CD4-positive, CD25-positive, alpha-beta regulatory T cell (primary cell): ENCODE data around the gene BPHL. TPM values are rescaled to one million over a fixed set of nuclear protein-coding genes. Genes with fewer than 3 reads are reported as not detected.
"Not testable (repeated sequence)": the region's sequence is repeated elsewhere in the genome, so short reads cannot be mapped to it uniquely, and the experiment has no call there.

Experiments
- ATAC-seq, 2 donors: fragments of 150-1000 bp; cut with Tn5 transposase; one replicate each; pipeline ENCODE4 v1.10.0; 2021; ENCODE audit warnings: low read depth in 2 of 2, moderate number of reproducible peaks in 2 of 2, moderate library complexity in 1 of 2
- DNase-seq, 3 donors: peaks; one replicate each; pipeline versions ENCODE4 v3.0.0 to v3.0.0-alpha.2; 2012 to 2022; ENCODE audit warnings: mixed read lengths in 1 of 3
- H3K27ac ChIP-seq: one replicate; pipeline ENCODE4 v1.7.0; 2013; ENCODE audit warnings: mild to moderate bottlenecking, low read length; ENCODE audit not compliant: insufficient read depth, poor library complexity, severe bottlenecking
- H3K27me3 ChIP-seq: one replicate; pipeline ENCODE4 v1.7.0; 2013; ENCODE audit warnings: low read length; ENCODE audit not compliant: control insufficient read depth, insufficient read depth
- H3K36me3 ChIP-seq: one replicate; pipeline ENCODE4 v1.7.0; 2013; ENCODE audit warnings: mild to moderate bottlenecking, low read length, moderate library complexity; ENCODE audit not compliant: control insufficient read depth, insufficient read depth
- H3K4me1 ChIP-seq: 2 replicates; pipeline ENCODE4 v1.7.0; 2013; ENCODE audit warnings: mild to moderate bottlenecking, low read length; ENCODE audit not compliant: insufficient read depth, control insufficient read depth, poor library complexity, severe bottlenecking
- H3K4me3 ChIP-seq: one replicate; pipeline ENCODE4 v1.7.0; 2013; ENCODE audit warnings: low read depth, mild to moderate bottlenecking, low read length, moderate library complexity
- H3K9me3 ChIP-seq, 2 experiments: 1 replicate in 1 of 2; 2 replicates in 1 of 2; pipeline ENCODE4 v1.7.0; 2013; ENCODE audit warnings: low read length in 2 of 2, mild to moderate bottlenecking in 1 of 2, moderate library complexity in 1 of 2; ENCODE audit not compliant: control insufficient read depth in 2 of 2
- H3K27ac Mint-ChIP-seq, 3 donors: one replicate each; pipeline ENCODE4 v1.8.0; 2020 to 2022; ENCODE audit warnings: mild to moderate bottlenecking in 3 of 3, mixed read lengths in 3 of 3, moderate library complexity in 2 of 3
- H3K27me3 Mint-ChIP-seq: one replicate; pipeline ENCODE4 v1.8.0; 2022; ENCODE audit warnings: mild to moderate bottlenecking, mixed read lengths
- H3K36me3 Mint-ChIP-seq: one replicate; pipeline ENCODE4 v1.8.0; 2020; ENCODE audit warnings: mixed read lengths
- H3K4me1 Mint-ChIP-seq, 4 donors: one replicate each; pipeline ENCODE4 v1.8.0; 2020 to 2022; ENCODE audit warnings: mixed read lengths in 4 of 4, mild to moderate bottlenecking in 1 of 4
- H3K4me3 Mint-ChIP-seq, 4 donors: one replicate each; pipeline ENCODE4 v1.8.0; 2020 to 2022; ENCODE audit warnings: mild to moderate bottlenecking in 4 of 4, mixed read lengths in 4 of 4, moderate library complexity in 3 of 4
- H3K9me3 Mint-ChIP-seq, 7 donors: one replicate each; pipeline ENCODE4 v1.8.0; 2020 to 2022; ENCODE audit warnings: mixed read lengths in 7 of 7, mild to moderate bottlenecking in 3 of 7, moderate library complexity in 2 of 7
- polyA plus RNA-seq, 4 donors: library from polyadenylated mRNA; unstranded; fragments of 300-500 nt; fragmentation: Illumina TruSeq; gene quantifications; one replicate each; pipeline ENCODE4 v1.2.3, GENCODE V29; 2021
- total RNA-seq: library from RNA; stranded (reverse); gene quantifications from one replicate; pipeline ENCODE4 v1.2.3, GENCODE V29; 2022

BPHL gene
- total and polyA plus RNA-seq, 5 donors from 2014 or later = 5.8 to 13.9 (median 7.2) TPM

DNA sequence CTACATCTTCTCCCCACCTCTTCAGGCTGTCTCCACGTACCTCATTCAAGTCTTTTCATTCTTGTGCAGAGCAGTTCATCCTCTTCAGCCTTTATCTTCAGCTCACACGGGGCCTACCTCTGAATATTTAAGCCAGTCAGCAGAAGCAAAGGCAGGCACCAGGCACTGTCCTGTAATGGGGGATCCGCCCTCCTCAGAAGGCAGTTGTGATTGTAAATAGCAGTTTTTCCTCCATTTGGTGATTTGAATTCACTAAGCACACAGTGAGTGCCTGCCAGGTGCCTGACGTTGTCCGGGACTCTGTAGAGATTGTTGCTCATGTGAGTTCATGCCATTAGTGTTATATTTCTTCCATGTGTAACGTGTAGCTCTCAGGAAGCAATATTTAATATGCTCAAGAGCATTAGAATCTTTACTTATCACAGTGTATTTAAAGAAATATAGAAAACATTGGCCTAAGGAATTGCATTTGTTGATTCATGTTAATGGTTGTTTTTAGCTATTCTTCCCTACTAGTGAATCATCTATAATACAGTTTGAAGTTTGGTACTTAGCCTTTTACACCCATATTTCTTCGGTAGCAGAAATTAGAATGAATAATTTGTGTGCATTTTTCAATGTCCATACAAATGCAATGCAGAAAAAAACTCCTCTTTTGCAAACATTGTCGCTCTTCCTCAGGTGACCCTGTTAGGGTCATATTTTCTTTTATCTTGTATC, 17.9 kb downstream of the BPHL start:
- peak overlapping the region in 1 of 3 donors; percentile 67 for H3K27ac Mint-ChIP-seq
- peaks cover 0 to 5% (median 1%) of the 10 kb centered on the region in 4 donors for H3K4me1 Mint-ChIP-seq
- DNase-seq (no peak), ATAC-seq (no peak)
- no peaks in the 10 kb centered on the region for H3K27me3 ChIP-seq
- H3K9me3 ChIP-seq = no peaks in the 10 kb centered on the region
- peaks cover 12% of the 10 kb centered on the region for H3K36me3 ChIP-seq
- H3K27ac ChIP-seq = no peak overlapping the region
- H3K4me3 Mint-ChIP-seq = no peak overlapping the region
- H3K4me3 ChIP-seq = no peak overlapping the region
- no peaks in the 10 kb centered on the region for H3K27me3 Mint-ChIP-seq
- H3K4me1 ChIP-seq = no peaks in the 10 kb centered on the region
- H3K9me3 Mint-ChIP-seq = peaks cover 0 to 1% (median 0%) of the 10 kb centered on the region in 7 donors
- peaks cover 68% of the 10 kb centered on the region for H3K36me3 Mint-ChIP-seq

DNA sequence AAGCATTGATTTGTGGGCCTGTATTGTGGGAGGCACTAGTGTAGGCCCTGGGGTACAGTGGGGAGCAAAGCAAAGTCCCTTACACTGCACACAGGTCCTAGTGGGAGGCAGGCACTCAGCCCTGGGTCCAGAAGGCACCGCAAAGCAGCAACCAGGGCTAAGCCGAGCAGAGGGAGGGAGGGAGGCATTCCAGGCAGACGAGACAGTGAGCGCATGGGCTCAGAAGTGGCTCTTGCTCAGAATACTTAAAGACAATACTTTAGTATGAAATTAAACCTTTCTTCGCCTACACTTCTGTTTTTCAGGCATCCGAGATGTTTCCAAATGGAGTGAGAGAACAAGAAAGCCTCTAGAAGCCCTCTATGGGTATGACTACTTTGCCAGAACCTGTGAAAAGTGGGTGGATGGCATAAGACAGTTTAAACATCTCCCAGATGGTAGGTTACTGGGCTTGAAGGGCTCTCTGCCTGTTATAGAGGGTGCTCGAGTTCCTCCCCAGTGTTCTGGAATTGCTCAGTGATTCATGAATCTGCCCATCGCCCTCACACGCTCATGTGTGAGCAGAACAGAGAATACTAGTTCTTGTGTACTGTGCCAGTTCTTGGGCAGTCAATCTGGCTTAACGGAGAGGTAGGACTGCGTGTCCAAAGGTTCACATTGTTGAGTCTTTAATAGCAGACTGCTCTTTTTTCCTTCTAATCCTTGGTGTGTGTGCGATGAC, 18.7 kb downstream of the BPHL start:
- Histone ChIP-seq H3K4me3 (no peak overlapping the region), H3K27ac (no peak overlapping the region), H3K4me1 (no peaks in the 10 kb centered on the region), H3K9me3 (no peaks in the 10 kb centered on the region), H3K27me3 (no peaks in the 10 kb centered on the region), H3K36me3 (peaks cover 9% of the 10 kb centered on the region)
- DNase-seq = no peak
- H3K4me1 Mint-ChIP-seq = peaks cover 0 to 2% (median 0%) of the 10 kb centered on the region in 4 donors
- peaks cover 60% of the 10 kb centered on the region for H3K36me3 Mint-ChIP-seq
- H3K27ac Mint-ChIP-seq = peak overlapping the region in 1 of 3 donors; percentile 67
- H3K9me3 Mint-ChIP-seq = peaks cover 0 to 1% (median 0%) of the 10 kb centered on the region in 7 donors
- ATAC-seq = no peak
- no peaks in the 10 kb centered on the region for H3K27me3 Mint-ChIP-seq
- no peak overlapping the region for H3K4me3 Mint-ChIP-seq

GRCh38 chr6:3137873-3138272, 19.4 kb downstream of the BPHL start:
- not testable (repeated sequence) for ATAC-seq, H3K36me3 ChIP-seq, H3K27ac Mint-ChIP-seq

GRCh38 chr6:3138341-3138740, 19.8 kb downstream of the BPHL start:
- DNase-seq (no peak), ATAC-seq (no peak)
- peaks cover 58% of the 10 kb centered on the region for H3K36me3 Mint-ChIP-seq
- H3K4me1 ChIP-seq = no peaks in the 10 kb centered on the region
- no peaks in the 10 kb centered on the region for H3K27me3 Mint-ChIP-seq
- no peaks in the 10 kb centered on the region for H3K9me3 ChIP-seq
- no peak overlapping the region for H3K27ac Mint-ChIP-seq
- H3K36me3 ChIP-seq = peaks cover 9% of the 10 kb centered on the region
- H3K9me3 Mint-ChIP-seq = peaks cover 0 to 1% (median 0%) of the 10 kb centered on the region in 7 donors
- H3K27me3 ChIP-seq = no peaks in the 10 kb centered on the region
- no peak overlapping the region for H3K4me3 ChIP-seq
- H3K4me3 Mint-ChIP-seq = no peak overlapping the region
- H3K4me1 Mint-ChIP-seq = peaks cover 0 to 2% (median 0%) of the 10 kb centered on the region in 4 donors
- H3K27ac ChIP-seq = no peak overlapping the region

More at GRCh38 chr6:3137873-3138272, 19.4 kb downstream of the BPHL start:
- not testable (repeated sequence) for H3K27ac ChIP-seq, H3K4me1 Mint-ChIP-seq, H3K4me1 ChIP-seq, DNase-seq, H3K9me3 ChIP-seq, H3K4me3 ChIP-seq, H3K9me3 Mint-ChIP-seq, H3K27me3 ChIP-seq, H3K27me3 Mint-ChIP-seq, H3K4me3 Mint-ChIP-seq
- peaks cover 60% of the 10 kb centered on the region for H3K36me3 Mint-ChIP-seq

DNA sequence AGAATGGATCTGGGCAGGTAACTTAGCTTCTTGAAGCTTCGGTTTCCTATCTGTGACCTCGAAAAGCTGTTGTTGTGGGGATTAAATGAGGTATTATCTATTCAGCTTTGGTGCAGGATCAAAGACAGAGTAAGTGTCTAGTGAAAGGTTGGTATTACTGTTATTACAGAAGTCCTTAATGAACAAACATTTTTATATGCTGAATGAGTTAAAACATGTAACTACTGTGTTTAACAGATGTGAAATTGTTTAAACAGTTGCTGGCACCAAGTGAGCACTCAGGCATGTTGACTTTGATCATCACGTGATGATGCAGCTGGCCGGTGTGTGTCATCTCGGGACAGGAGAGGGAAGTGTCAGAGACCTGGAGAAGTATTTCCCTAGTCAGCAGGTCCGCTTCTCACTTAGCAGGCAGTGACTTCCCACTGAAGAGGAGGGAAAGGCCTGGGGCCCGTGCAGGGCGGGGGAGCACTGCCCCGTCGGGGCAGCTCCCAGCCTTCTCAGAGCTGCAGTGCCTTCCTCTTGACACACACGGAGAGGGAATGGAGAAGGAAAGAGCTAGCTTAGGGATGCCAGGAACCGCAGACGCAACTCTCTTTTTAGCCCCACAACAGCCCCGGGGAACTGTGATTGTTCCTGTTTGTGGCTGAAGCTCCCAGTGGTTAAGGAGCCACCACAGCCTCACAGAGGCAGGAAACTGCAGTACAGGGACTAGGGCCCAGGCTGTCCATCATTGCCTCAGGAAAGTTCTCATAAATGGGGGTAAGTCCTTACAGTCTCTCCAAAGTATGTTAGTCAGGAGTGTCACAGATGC, 20.8 kb downstream of the BPHL start:
- peaks cover 9% of the 10 kb centered on the region for H3K36me3 ChIP-seq
- H3K27me3 ChIP-seq = no peaks in the 10 kb centered on the region
- Mint-ChIP-seq H3K27ac (no peak overlapping the region), H3K36me3 (peaks cover 54% of the 10 kb centered on the region), H3K27me3 (no peaks in the 10 kb centered on the region), H3K9me3 (peaks cover 0 to 1% (median 0%) of the 10 kb centered on the region in 7 donors), H3K4me3 (no peak overlapping the region), H3K4me1 (peaks cover 0 to 2% (median 0%) of the 10 kb centered on the region in 4 donors)
- H3K9me3 ChIP-seq = no peaks in the 10 kb centered on the region
- no peak overlapping the region for H3K4me3 ChIP-seq
- DNase-seq (no peak), ATAC-seq (no peak)
- H3K4me1 ChIP-seq = no peaks in the 10 kb centered on the region
- no peak overlapping the region for H3K27ac ChIP-seq

DNA sequence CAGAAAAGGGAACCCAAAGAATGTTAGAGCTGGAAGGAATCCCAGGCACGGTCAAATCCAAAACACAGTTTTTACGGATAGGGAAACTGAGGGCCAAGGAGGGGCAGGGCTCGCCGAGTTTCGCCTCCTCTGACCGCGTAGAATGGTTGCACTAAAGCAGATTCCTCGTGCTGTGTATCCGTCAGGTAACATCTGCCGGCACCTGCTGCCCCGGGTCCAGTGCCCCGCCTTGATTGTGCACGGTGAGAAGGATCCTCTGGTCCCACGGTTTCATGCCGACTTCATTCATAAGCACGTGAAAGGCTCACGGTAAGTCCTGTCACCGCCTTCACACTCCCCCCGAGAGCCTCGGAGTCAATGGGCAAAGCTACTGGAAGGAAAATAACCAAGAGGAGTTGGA, 21.7 kb downstream of the BPHL start:
- ATAC-seq (no peak), DNase-seq (no peak)
- Histone ChIP-seq H3K27ac (no peak overlapping the region), H3K4me3 (no peak overlapping the region), H3K36me3 (peaks cover 8% of the 10 kb centered on the region), H3K4me1 (no peaks in the 10 kb centered on the region), H3K27me3 (no peaks in the 10 kb centered on the region), H3K9me3 (no peaks in the 10 kb centered on the region)
- Mint-ChIP-seq H3K27ac (no peak overlapping the region), H3K4me1 (peaks cover 0 to 5% (median 1%) of the 10 kb centered on the region in 4 donors), H3K4me3 (no peak overlapping the region), H3K36me3 (peaks cover 56% of the 10 kb centered on the region), H3K27me3 (no peaks in the 10 kb centered on the region), H3K9me3 (peaks cover 0 to 1% (median 0%) of the 10 kb centered on the region in 7 donors)

- H3K9me3 ChIP-seq = no peaks in the 10 kb centered on the region
- no peak for ATAC-seq
- no peak overlapping the region for H3K27ac Mint-ChIP-seq
- no peak overlapping the region for H3K4me3 Mint-ChIP-seq
- no peak overlapping the region for H3K4me3 ChIP-seq
- no peaks in the 10 kb centered on the region for H3K4me1 ChIP-seq
- H3K36me3 Mint-ChIP-seq = peaks cover 39% of the 10 kb centered on the region
- no peaks in the 10 kb centered on the region for H3K27me3 Mint-ChIP-seq
- no peaks in the 10 kb centered on the region for H3K27me3 ChIP-seq
- H3K36me3 ChIP-seq = peaks cover 7% of the 10 kb centered on the region
- DNase-seq = no peak
- peaks cover 0 to 5% (median 1%) of the 10 kb centered on the region in 4 donors for H3K4me1 Mint-ChIP-seq
- H3K9me3 Mint-ChIP-seq = peaks cover 0 to 1% (median 0%) of the 10 kb centered on the region in 7 donors
- no peak overlapping the region for H3K27ac ChIP-seq
Measured at GRCh38 chr6:3142536-3142935, 24.0 kb downstream of the BPHL start.
